Naive thymus-derived CD8-positive, alpha-beta T cell (primary cell): ENCODE results near the gene EME2. TPM values are rescaled to one million over a fixed set of nuclear protein-coding genes. Genes with fewer than 3 reads are reported as not detected.
"Not testable (repeated sequence)": the region's sequence is repeated elsewhere in the genome, so short reads cannot be mapped to it uniquely, and the experiment has no call there.

ENCODE experiments used
- ATAC-seq, 2 donors: fragments of 150-1000 bp; cut with Tn5 transposase in 1 of 2; sonication (Bioruptor Pico), chemical (Tn5 transposase) in 1 of 2; 1 replicate in 1 of 2; 2 replicates in 1 of 2; pipeline ENCODE4 v1.10.0; 2021; ENCODE audit warnings: mild to moderate bottlenecking in 2 of 2, moderate library complexity in 2 of 2
- POLR2A ChIA-PET: fragments of 350-600 bp; sonication (Branson Sonifier 250); formaldehyde crosslinking; loops from one replicate; lab custom pipeline; 2021; ENCODE audit warnings: antibody characterized with exemption; lab: Charles Lee
- DNase-seq, 10 donors: peaks; one replicate each; pipeline versions ENCODE4 v3.0.0 to v3.0.0-alpha.2; 2020 to 2022
- H3K27ac Mint-ChIP-seq, 10 donors: one replicate each; pipeline ENCODE4 v1.8.0; 2020 to 2022; ENCODE audit warnings: mild to moderate bottlenecking in 10 of 10, mixed read lengths in 10 of 10, moderate library complexity in 4 of 10, inconsistent platforms in 1 of 10
- H3K27me3 Mint-ChIP-seq, 5 donors: one replicate each; pipeline ENCODE4 v1.8.0; 2021 to 2022; ENCODE audit warnings: mixed read lengths in 5 of 5
- H3K36me3 Mint-ChIP-seq, 3 donors: one replicate each; pipeline ENCODE4 v1.8.0; 2020 to 2022; ENCODE audit warnings: mixed read lengths in 3 of 3, mild to moderate bottlenecking in 2 of 3, inconsistent platforms in 1 of 3
- H3K4me1 Mint-ChIP-seq, 4 donors: one replicate each; pipeline ENCODE4 v1.8.0; 2021 to 2022; ENCODE audit warnings: mixed read lengths in 4 of 4
- H3K4me3 Mint-ChIP-seq, 10 donors: one replicate each; pipeline ENCODE4 v1.8.0; 2020 to 2022; ENCODE audit warnings: mild to moderate bottlenecking in 10 of 10, mixed read lengths in 10 of 10, moderate library complexity in 6 of 10, inconsistent platforms in 1 of 10
- H3K9me3 Mint-ChIP-seq, 9 donors: one replicate each; pipeline ENCODE4 v1.8.0; 2020 to 2022; ENCODE audit warnings: mixed read lengths in 9 of 9, mild to moderate bottlenecking in 3 of 9, inconsistent platforms in 1 of 9, moderate library complexity in 1 of 9
- polyA plus RNA-seq, 3 donors: library from polyadenylated mRNA; unstranded; fragments of 300-500 nt; fragmentation: Illumina TruSeq; gene quantifications; one replicate each; pipeline ENCODE4 v1.2.3, GENCODE V29; 2021
- total RNA-seq, 8 experiments: library from RNA in 2 of 8; stranded (reverse) in 2 of 8; gene quantifications; one replicate each; pipeline ENCODE4 v1.2.3 and lab custom pipeline; 2021 to 2026

EME2 gene
- total and polyA plus RNA-seq, 5 experiments from 2014 or later: 0.35 to 31.5 (median 1.6) TPM

DNA sequence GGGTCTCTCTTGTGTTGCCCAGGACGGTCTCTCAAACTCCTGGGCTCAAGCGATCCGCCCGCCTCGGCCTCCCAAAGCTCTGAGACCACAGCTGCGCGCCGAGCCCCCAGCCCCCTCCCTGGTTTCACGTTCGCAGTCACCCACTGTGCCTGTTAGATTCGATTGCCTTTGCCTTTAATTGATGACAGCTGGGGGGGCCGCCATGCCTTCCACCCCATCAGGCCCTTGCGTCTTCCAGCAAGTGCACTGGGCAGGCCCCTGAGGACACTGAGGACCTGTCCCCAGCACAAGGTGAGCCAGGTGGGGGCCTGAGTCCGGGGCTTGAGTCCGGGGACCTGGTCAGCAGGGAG is 17.6 kb downstream of the EME2 start:
- H3K27me3 Mint-ChIP-seq: no peaks in the 10 kb centered on the region
- H3K36me3 Mint-ChIP-seq: peaks cover 0 to 16% (median 6%) of the 10 kb centered on the region in 3 donors

DNA sequence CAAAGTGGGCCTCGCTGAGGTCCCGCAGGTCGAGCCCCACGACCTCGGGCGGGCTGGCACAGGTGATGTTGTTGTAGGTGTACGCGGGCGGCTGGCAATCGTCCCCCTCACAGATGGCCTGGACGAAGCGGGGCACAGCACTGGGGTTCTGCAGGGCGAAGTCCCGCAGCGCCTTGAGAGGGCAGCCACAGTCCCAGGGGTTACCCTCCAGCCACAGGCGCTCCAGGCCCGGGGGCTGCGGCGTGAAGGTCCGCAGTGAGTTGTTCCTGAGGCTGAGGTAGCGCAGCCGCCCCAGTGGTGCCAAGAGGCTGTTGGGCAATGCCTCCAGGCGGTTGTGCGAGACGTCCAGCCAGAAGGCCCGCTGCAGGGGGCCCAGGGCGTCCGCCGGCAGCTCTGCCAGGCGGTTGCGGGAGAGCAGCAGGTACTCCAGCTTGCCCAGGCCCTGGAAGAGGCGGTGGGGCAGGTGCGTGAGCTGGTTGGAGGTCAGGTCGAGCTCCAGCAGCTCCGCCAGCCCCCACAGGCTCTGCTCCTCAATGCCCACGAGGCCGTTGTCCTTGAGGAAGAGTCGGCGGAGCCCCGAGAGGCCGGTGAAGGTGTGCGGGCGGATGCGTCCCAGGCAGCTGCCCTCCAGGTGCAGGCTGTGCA is 18.1 kb downstream of the EME2 start:
- Mint-ChIP-seq H3K4me1 (peaks cover 1 to 15% (median 3%) of the 10 kb centered on the region in 4 donors), H3K27ac (no peak overlapping the region), H3K9me3 (no peaks in the 10 kb centered on the region), H3K36me3 (peaks cover 0 to 11% (median 6%) of the 10 kb centered on the region in 3 donors), H3K27me3 (no peaks in the 10 kb centered on the region), H3K4me3 (no peak overlapping the region)
- ATAC-seq: no peak
- DNase-seq: peak in 1 of 10 donors; percentile 61
- POLR2A ChIA-PET: no interaction called here

More for the DNA sequence above, 17.6 kb downstream of the EME2 start:
- H3K27ac Mint-ChIP-seq: no peak overlapping the region
- POLR2A ChIA-PET: no interaction called here
- no peak for ATAC-seq
- DNase-seq: no peak
- no peaks in the 10 kb centered on the region for H3K9me3 Mint-ChIP-seq
- H3K4me1 Mint-ChIP-seq: peaks cover 1 to 19% (median 6%) of the 10 kb centered on the region in 4 donors
- H3K4me3 Mint-ChIP-seq: no peak overlapping the region

DNA sequence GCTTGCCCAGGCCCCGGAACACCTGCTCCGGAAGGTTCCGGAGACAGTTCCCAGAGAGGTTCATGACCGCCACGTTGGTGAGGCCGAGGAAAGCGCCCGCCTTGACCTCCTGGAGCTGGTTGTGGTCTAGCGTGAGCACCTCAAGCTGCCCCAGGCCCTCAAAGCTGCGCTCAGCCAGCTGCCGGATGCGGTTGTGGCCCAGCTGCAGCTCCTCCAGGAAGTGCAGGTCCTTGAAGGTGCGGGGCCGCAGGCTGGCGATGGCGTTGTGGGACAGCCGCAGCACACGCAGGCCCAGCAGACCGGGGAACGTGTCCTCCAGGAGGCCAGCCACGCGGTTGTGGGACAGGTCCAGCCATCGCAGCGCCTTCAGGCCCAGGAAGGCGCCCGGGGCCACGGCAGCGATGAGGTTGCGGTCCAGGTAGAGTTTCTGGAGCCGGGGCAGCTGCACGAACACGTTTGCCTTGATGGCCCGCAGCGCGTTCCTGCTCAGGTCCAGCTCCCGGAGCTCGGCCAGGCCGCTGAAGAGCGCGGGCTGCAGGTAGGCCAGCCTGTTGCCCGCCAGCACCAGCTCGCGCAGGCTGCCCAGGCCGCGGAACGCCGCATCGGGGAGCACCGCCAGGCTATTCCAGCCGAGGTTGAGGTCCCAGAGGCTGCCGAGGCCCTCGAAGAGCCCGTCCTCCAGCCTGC is 18.8 kb downstream of the EME2 start:
- ATAC-seq (no peak), DNase-seq (peak in 1 of 10 donors; percentile 42)
- POLR2A ChIA-PET: interaction anchor here (0.8 kb wide), 1 partner anchor 9 kb away, joined by 3 read pairs; the partner anchor contains the start of genes NUBP2 and SPSB3
- Mint-ChIP-seq H3K9me3 (no peaks in the 10 kb centered on the region), H3K36me3 (peaks cover 0 to 11% (median 6%) of the 10 kb centered on the region in 3 donors), H3K4me3 (no peak overlapping the region), H3K27ac (no peak overlapping the region), H3K27me3 (no peaks in the 10 kb centered on the region), H3K4me1 (peaks cover 0 to 9% (median 3%) of the 10 kb centered on the region in 4 donors)

DNA sequence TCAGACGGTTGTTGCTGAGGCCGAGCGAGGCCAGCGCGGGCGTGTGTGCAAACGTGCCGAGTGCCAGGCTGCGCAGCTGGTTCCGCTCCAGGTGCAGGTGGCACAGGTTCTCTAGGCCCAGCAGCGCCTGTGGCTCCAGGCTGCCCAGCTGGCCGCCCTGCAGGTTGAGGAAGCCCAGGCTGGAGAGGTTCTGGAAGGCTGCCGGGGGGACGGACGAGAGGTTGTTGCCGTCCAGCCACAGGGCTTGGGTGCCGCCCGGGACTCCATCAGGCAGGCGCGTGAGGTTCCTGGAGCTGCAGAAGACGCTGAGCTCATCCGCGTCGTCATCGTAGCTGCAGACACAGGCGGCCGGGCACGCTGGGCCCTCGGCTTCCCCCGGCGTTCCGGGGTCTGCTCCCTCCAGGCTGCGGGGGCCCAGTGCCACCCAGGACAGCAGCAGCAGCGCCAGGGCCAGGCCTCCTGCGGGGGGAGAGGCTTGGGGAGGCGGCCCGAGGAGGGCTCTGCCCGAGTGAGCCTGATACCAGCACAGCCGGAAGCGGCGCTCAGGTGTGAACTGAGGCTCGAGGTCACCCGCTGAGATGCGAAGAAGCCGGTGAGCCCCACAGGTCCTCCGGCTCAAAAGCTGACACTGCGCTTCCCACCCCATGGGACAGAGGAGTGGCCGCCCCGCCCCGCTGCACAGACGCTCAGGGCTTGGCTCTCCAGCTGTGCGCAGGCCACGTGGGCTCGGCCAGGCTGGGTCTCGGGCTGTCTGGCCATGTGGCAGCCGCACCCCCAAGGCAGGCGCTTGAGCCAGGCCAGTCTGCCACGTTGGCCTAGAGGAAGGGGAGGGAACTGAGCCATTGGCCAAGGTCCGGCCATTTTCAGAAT is 19.6 kb downstream of the EME2 start:
- ATAC-seq (no peak), DNase-seq (no peak)
- H3K36me3 Mint-ChIP-seq: peaks cover 0 to 11% (median 6%) of the 10 kb centered on the region in 3 donors
- H3K9me3 Mint-ChIP-seq: peaks cover 0 to 2% (median 1%) of the 10 kb centered on the region in 9 donors
- H3K27ac Mint-ChIP-seq: no peak overlapping the region
- H3K4me1 Mint-ChIP-seq: peaks cover 0 to 4% (median 3%) of the 10 kb centered on the region in 4 donors
- POLR2A ChIA-PET: interaction anchor here (0.8 to 2.1 kb wide), 2 partner anchors 10 kb away, joined by 3 to 10 read pairs; partner anchors contain the start of genes NUBP2 and SPSB3
- no peaks in the 10 kb centered on the region for H3K27me3 Mint-ChIP-seq
- no peak overlapping the region for H3K4me3 Mint-ChIP-seq

DNA sequence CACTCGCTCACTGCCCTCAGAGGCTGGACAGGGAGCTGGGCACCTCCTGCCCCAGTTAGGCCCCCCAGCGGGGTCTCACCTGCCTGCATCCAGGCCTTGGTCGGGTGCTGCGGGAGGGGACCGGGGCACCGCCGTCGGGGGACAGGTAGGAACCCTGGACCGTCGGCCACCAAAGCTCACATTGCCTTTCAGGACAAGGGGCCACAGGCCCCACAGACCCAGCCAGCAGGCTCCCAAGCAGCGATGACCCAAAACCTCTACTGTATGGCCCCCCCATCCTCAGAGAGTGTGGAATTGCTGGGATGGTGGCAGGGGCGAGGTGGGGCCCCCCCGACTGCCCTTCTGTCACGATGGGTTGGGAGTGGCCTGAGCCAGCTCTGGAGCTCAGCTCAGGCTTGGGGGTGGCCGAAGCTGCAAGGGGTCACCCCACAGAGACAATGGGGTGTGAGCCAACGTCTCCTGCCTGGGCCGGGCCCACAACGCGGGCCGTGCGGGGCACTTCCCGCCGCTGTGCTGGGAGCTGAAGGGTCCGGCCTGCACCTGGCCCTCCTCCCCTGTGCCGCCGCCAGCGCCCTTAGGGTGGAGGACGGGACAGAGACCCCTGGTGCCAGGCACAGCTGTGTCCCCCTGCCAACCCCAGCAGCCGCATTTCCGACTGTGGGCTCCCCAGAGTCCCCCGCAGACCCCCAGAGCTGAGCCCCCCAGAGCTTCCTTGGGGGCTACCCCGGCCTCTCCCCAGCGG is 20.4 kb downstream of the EME2 start:
- H3K4me1 Mint-ChIP-seq: peaks cover 0 to 4% (median 2%) of the 10 kb centered on the region in 4 donors
- ATAC-seq (no peak), DNase-seq (peak in 1 of 10 donors; percentile 58)
- peaks cover 0 to 5% (median 3%) of the 10 kb centered on the region in 9 donors for H3K9me3 Mint-ChIP-seq
- POLR2A ChIA-PET: interaction anchor here (0.5 to 2.1 kb wide), 3 partner anchors 11 to 1325 kb away, joined by 3 to 10 read pairs (median 4); partner anchors contain the start of genes NUBP2 and SPSB3
- H3K36me3 Mint-ChIP-seq: peaks cover 0 to 11% (median 6%) of the 10 kb centered on the region in 3 donors
- H3K27ac Mint-ChIP-seq: no peak overlapping the region
- no peak overlapping the region for H3K4me3 Mint-ChIP-seq
- no peaks in the 10 kb centered on the region for H3K27me3 Mint-ChIP-seq

DNA sequence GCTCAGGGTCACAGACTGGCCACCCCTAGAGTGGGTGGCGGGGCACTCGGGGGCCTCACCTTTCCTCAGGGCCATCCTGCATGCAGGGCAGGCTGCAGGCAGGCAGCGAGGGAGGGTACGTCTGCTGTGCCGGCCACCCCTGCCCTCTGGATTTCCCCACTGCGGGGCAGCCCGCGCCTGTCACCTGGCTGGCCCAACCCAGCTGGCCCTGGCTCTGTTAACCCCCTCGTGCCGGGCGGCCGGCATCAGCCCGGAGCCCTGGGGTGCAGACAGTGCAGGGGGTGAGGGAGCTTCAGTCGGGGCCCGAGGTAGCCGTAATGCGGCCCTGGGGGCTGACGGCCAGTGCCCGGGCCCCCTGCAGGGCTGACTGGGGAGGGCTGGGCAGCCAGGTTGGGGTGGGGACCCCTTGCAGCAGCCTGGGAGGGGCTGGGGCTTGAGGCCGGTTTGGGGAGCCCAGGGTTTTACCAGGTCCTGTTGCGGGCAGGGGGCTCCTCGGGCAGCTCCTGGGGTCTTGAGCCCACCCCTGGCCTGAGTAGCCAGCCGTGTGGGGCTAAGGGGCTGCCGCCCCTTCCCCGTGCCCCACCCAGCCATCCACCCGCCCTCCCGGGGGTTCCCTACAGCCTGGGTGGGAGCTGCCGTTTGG is 21.1 kb downstream of the EME2 start, which contains the start of gene IGFALS:
TSS of gene IGFALS (minus strand) at position 128 of the 643 bp plus-strand sequence. CDS start at position 75, 53 bp downstream.
- POLR2A ChIA-PET: interaction anchor here (0.5 to 2.1 kb wide), 3 partner anchors 11 to 1324 kb away, joined by 3 to 10 read pairs (median 4); partner anchors contain the start of genes NUBP2 and SPSB3
- ATAC-seq (no peak), DNase-seq (no peak)
- no peaks in the 10 kb centered on the region for H3K27me3 Mint-ChIP-seq
- no peak within 1 kb of the TSS for H3K27ac Mint-ChIP-seq
- peaks cover 0 to 4% (median 2%) of the 10 kb centered on the region in 4 donors for H3K4me1 Mint-ChIP-seq
- peaks cover 0 to 5% (median 3%) of the 10 kb centered on the region in 9 donors for H3K9me3 Mint-ChIP-seq
- H3K4me3 Mint-ChIP-seq: no peak within 1 kb of the TSS
- peaks cover 0 to 8% (median 6%) of the 10 kb centered on the region in 3 donors for H3K36me3 Mint-ChIP-seq

DNA sequence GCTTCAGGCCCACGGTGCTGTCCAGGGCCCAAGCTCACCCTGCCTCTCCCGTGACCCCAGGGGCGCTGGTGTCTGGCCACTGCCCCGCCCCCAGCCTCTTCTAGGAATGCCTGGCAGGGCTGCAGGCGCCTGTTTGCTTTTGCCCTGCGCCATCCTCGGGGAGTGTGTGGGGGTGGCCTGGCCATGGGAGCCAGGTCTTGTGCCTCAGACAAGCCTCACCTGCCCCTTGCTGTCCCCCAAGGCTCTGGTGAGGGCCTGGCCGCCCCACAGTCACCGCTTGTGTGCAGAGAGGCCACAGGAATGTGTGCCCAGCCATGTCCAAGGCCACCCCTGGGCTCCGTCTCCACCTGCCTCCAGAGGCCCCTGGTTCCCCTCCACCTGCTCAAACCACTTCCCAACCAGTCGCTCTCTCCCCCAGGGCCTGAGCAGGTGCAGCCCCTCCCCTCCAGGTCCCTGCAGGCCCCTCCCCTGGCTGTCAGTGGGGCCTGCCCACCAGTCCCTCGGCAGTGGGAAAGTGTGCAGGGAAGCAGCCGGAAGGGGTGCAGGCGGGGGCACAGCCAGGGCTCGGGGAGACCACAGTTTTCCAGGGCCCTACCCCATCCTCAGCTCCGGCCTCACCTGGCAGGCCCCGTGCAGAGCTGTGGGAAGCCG is 21.7 kb downstream of the EME2 start:
- no peaks in the 10 kb centered on the region for H3K27me3 Mint-ChIP-seq
- ATAC-seq (no peak), DNase-seq (peak in 1 of 10 donors; percentile 49)
- H3K36me3 Mint-ChIP-seq: peaks cover 0 to 2% (median 0%) of the 10 kb centered on the region in 3 donors
- H3K9me3 Mint-ChIP-seq: peaks cover 0 to 8% (median 3%) of the 10 kb centered on the region in 9 donors
- no peak overlapping the region for H3K4me3 Mint-ChIP-seq
- POLR2A ChIA-PET: interaction anchor here (2.1 kb wide), 1 partner anchor 12 kb away, joined by 10 read pairs; the partner anchor contains the start of genes NUBP2 and SPSB3
- no peaks in the 10 kb centered on the region for H3K4me1 Mint-ChIP-seq
- H3K27ac Mint-ChIP-seq: no peak overlapping the region

DNA sequence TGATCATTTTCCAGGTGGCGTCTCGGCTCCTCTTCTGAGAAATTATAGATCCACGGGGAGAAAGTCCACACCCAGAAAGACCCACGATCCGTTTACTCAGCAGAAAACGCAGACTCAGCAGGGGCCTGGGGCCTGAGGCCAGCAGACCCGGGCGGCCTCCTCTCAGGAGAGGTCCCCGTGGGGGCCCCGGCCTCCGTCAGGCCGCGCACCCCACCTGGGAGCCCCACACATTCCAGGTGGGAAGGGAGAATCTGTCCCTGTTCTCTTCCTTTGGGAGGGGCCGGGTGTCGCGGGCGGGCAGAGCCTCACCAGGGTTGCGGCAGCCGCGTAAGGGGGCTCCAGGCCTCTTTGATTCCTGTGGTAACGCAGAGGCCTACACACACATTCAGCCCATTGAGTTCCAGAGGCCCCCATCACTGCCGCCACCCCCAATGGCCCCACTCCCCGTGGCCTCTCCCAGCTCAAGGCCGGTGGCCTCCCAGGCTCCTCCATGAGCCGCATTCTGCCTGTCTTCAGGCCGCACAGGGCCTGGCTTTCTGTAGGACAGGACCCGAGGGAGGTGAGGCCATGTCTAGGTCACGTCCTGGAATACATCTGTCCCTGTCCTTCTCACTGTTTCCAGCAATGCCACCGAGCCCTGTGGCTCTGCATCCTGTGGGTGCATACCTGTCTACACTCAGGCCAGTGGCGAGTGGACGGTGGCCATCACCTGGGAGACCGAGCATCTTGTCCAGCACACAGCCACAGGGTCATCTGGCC is 22.5 kb downstream of the EME2 start:
- POLR2A ChIA-PET: no interaction called here
- ATAC-seq (no peak), DNase-seq (peak in 1 of 10 donors; percentile 42)
- Mint-ChIP-seq H3K4me3 (no peak overlapping the region), H3K36me3 (peaks cover 0 to 2% (median 0%) of the 10 kb centered on the region in 3 donors), H3K27ac (no peak overlapping the region), H3K27me3 (no peaks in the 10 kb centered on the region), H3K9me3 (peaks cover 0 to 8% (median 3%) of the 10 kb centered on the region in 9 donors), H3K4me1 (peaks cover 0 to 1% (median 0%) of the 10 kb centered on the region in 4 donors)

DNA sequence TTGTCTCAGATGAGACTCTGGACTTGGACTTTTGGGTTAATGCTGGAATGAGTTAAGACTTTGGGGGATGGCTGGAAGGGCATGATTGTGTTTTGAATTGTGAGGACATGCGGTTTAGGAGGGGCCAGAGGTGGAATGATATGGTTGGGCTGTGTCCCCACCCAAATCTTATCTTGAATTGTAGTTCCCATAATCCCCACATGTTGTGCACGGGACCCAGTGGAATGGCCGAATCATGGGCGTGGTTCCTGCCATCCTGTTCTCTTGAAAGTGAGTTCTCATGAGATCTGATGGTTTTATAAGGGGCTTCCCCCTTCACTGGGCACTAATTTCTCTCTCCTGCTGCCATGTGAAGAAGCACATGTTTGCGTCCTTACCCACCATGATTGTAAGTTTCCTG is 26.7 kb downstream of the EME2 start:
- H3K36me3 Mint-ChIP-seq, H3K27ac Mint-ChIP-seq, DNase-seq, H3K9me3 Mint-ChIP-seq, H3K4me3 Mint-ChIP-seq, ATAC-seq, POLR2A ChIA-PET, H3K4me1 Mint-ChIP-seq, H3K27me3 Mint-ChIP-seq: not testable (repeated sequence)

DNA sequence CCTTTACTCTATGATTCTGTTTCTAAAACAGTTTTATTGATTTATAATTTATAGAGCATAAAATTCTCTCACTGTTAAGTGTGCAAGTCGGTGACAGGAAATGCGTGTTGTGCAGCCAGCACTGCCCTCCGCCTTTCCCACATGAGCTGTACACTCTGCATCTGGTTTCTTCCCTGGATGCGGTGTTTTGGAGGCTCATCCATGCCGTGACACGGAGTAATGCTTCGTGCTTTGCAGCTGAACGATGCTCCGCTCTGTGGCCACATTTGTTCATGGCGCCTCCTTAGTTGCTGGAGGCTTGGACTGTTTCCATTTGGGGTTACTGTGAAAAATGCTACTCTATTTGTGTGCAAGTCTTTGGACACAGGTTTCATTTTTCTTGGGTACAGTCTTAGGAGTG is 28.1 kb downstream of the EME2 start:
- H3K4me1 Mint-ChIP-seq: peaks cover 0 to 1% (median 0%) of the 10 kb centered on the region in 4 donors
- no peak for DNase-seq
- no peak overlapping the region for H3K27ac Mint-ChIP-seq
- peaks cover 0 to 8% (median 3%) of the 10 kb centered on the region in 9 donors for H3K9me3 Mint-ChIP-seq
- H3K4me3 Mint-ChIP-seq: no peak overlapping the region
- H3K27me3 Mint-ChIP-seq: no peaks in the 10 kb centered on the region
- POLR2A ChIA-PET: interaction anchor here (0.5 to 1.0 kb wide), 2 partner anchors 18 to 139 kb away, joined by 4 to 5 read pairs; partner anchors contain the start of genes NUBP2 and SPSB3
- peaks cover 0 to 9% (median 3%) of the 10 kb centered on the region in 3 donors for H3K36me3 Mint-ChIP-seq
- ATAC-seq: no peak
